Measurements from ENCODE around the gene CEP63. TPM values are rescaled to one million over a fixed set of nuclear protein-coding genes. Genes with fewer than 3 reads are reported as not detected.

Gene CEP63
- total and polyA plus RNA-seq, 9 of the 15 experiments (the other 6 are each of a cell fraction or from before 2014, with no cell fraction given) = 5.1 to 17.8 (median 10.6) TPM

GRCh38 chr3:134608771-134609435, 123.0 kb downstream of the CEP63 start:
- intact Hi-C loops (cut with micrococcal nuclease) = loop anchor here (10.0 kb wide), 2 partner anchors 476 to 1286 kb away; no protein-coding TSS in a partner anchor
- CTCF ChIA-PET (ENCODE audit: low intra/inter-chr PET ratio) = no interaction called here

More at GRCh38 chr3:134608771-134609435, 123.0 kb downstream of the CEP63 start:
- H3K9me1 ChIP-seq (ENCODE audit: control insufficient read depth, insufficient read depth, low read length) = no peaks in the 10 kb centered on the region
- no peaks in the 10 kb centered on the region for H3K4me1 ChIP-seq (replicated peaks in 1 of 2; ENCODE audit: control insufficient read depth in 2 of 2, insufficient read depth in 2 of 2, low read length in 2 of 2)
- in situ Hi-C loops (cut with MboI) = no loop called here
- no peak for ATAC-seq
- DNase-seq (ENCODE audit: extremely low read depth in 1 of 4, low spot score in 3 of 4) = no peak
- H3K36me3 ChIP-seq (ENCODE audit: control insufficient read depth, insufficient read depth, low read length) = no peaks in the 10 kb centered on the region
- H3K27me3 ChIP-seq (ENCODE audit: control insufficient read depth in 2 of 2, insufficient read depth in 2 of 2, low read length in 2 of 2) = peaks cover 0 to 14% of the 10 kb centered on the region in 2 experiments; a peak in 2 of 5 replicates
- no peak overlapping the region for H3K4me3 ChIP-seq
- POLR2A ChIA-PET = no interaction called here
- no peak overlapping the region for H2AFZ ChIP-seq (ENCODE audit: low read depth, low read length)
- 0% methylated on average over 10 of the region's 10 CpGs for WGBS (ENCODE audit: insufficient coverage, low coverage, missing lambda C conversion rate)
- BruUV-seq (replicated peaks) = no TSS peak
- no peaks in the 10 kb centered on the region for H4K20me1 ChIP-seq (replicated peaks; ENCODE audit: control insufficient read depth, insufficient read depth, low read length)
- H3K27ac ChIP-seq (ENCODE audit: extremely low read depth, low read depth, low read length) = no peak overlapping the region
- TF ChIP-seq BRD9 (IDR thresholded peaks at IDR 0.05; ENCODE audit: low read depth, partially characterized antibody) (no peak), FUS (optimal IDR thresholded peaks at IDR 0.05; ENCODE audit: low read depth, low read length) (no peak), ZNF197 (CRISPR knock-in tag; IDR thresholded peaks at IDR 0.05; ENCODE audit: low read depth) (no peak), PRMT5 (CRISPR knock-in tag; IDR thresholded peaks at IDR 0.05) (no peak), FOSL1 (tag; conservative IDR thresholded peaks at IDR 0.05) (no peak), NEUROD1 (IDR thresholded peaks at IDR 0.05; ENCODE audit: borderline replicate concordance, low read depth, low read length, partially characterized antibody) (no peak), TRIM25 (IDR thresholded peaks at IDR 0.05; ENCODE audit: borderline replicate concordance) (no peak), GABPA (tag; conservative IDR thresholded peaks at IDR 0.05; ENCODE audit: low read depth) (no peak), MCM2 (IDR thresholded peaks at IDR 0.05; ENCODE audit: low read depth) (no peak), ZC3H8 (IDR thresholded peaks at IDR 0.05) (no peak), NCOA2 (IDR thresholded peaks at IDR 0.05; ENCODE audit: partially characterized antibody in 2 of 2) (no peak), XRCC3 (IDR thresholded peaks at IDR 0.05) (no peak), ZNF41 (CRISPR knock-in tag; conservative IDR thresholded peaks at IDR 0.05) (no peak), HNRNPK (IDR thresholded peaks at IDR 0.05; ENCODE audit: low read depth, low read length, poor library complexity, severe bottlenecking) (no peak), TBP (optimal IDR thresholded peaks at IDR 0.05; ENCODE audit: low read depth, low read length) (no peak)
- H3K79me2 ChIP-seq (ENCODE audit: control insufficient read depth, insufficient read depth, low read length) = no peaks in the 10 kb centered on the region
- no peak overlapping the region for H3K4me2 ChIP-seq (ENCODE audit: insufficient read depth, low read length)
- H3K9ac ChIP-seq (ENCODE audit: insufficient read depth in 1 of 2, low read depth in 2 of 2, low read length in 2 of 2) = no peak overlapping the region
- H3K9me3 ChIP-seq (replicated peaks; ENCODE audit: control insufficient read depth, insufficient read depth, low read depth, low read length) = no peaks in the 10 kb centered on the region
- FAIRE-seq = no peak
